Endothelial cell (in vitro differentiated cells): ENCODE data around the gene GPR183. TPM values are rescaled to one million over a fixed set of nuclear protein-coding genes. Genes with fewer than 3 reads are reported as not detected.

ENCODE experiments used
- DNase-seq: peaks from one replicate; pipeline ENCODE4 v3.0.0; 2021; ENCODE audit warnings: low spot score
- H3K27ac Mint-ChIP-seq: one replicate; pipeline ENCODE4 v1.8.0; 2021; ENCODE audit warnings: mixed read lengths, inconsistent platforms; ENCODE audit not compliant: unreplicated experiment
- H3K27me3 Mint-ChIP-seq: one replicate; pipeline ENCODE4 v1.8.0; 2021; ENCODE audit warnings: mild to moderate bottlenecking, moderate library complexity, mixed read lengths, inconsistent platforms; ENCODE audit not compliant: unreplicated experiment
- H3K36me3 Mint-ChIP-seq: one replicate; pipeline ENCODE4 v1.8.0; 2021; ENCODE audit warnings: mild to moderate bottlenecking, low read depth, mixed read lengths, inconsistent platforms; ENCODE audit not compliant: unreplicated experiment
- H3K4me1 Mint-ChIP-seq: one replicate; pipeline ENCODE4 v1.8.0; 2021; ENCODE audit warnings: mild to moderate bottlenecking, mixed read lengths, inconsistent platforms; ENCODE audit not compliant: unreplicated experiment
- H3K4me3 Mint-ChIP-seq: one replicate; pipeline ENCODE4 v1.8.0; 2021; ENCODE audit warnings: mild to moderate bottlenecking, mixed read lengths, inconsistent platforms; ENCODE audit not compliant: unreplicated experiment
- H3K9me3 Mint-ChIP-seq: one replicate; pipeline ENCODE4 v1.8.0; 2021; ENCODE audit warnings: mixed read lengths, inconsistent platforms; ENCODE audit not compliant: unreplicated experiment
- CTCF ChIP-seq: fragments of 200-600 bp; sonication (generic); IDR thresholded peaks from one replicate; pipeline ENCODE4 v1.5.0; 2021; ENCODE audit warnings: antibody characterized with exemption; ENCODE audit not compliant: unreplicated experiment
- total RNA-seq: library from RNA; stranded (reverse); fragmentation: NEBNext Ultra II Directional; extraction: Animal tissue kit (Norgen Biotek cat#: 25700); gene quantifications from one replicate; pipeline ENCODE4 v1.2.1, GENCODE V29; 2021; ENCODE audit not compliant: unreplicated experiment

GPR183 gene
- total RNA-seq, 1 donor from 2014 or later: not detected

GRCh38 chr13:99285432-99286182 lies 21.6 kb downstream of the GPR183 start:
- peaks cover 14% of the 10 kb centered on the region for H3K4me1 Mint-ChIP-seq
- no peak for DNase-seq
- no peaks in the 10 kb centered on the region for H3K9me3 Mint-ChIP-seq
- H3K27ac Mint-ChIP-seq: no peak overlapping the region
- no peak for TF ChIP-seq CTCF
- no peak overlapping the region for H3K4me3 Mint-ChIP-seq
- no peaks in the 10 kb centered on the region for H3K27me3 Mint-ChIP-seq
- peaks cover 5% of the 10 kb centered on the region for H3K36me3 Mint-ChIP-seq

GRCh38 chr13:99282264-99283231 lies 24.7 kb downstream of the GPR183 start:
- Mint-ChIP-seq H3K27me3 (no peaks in the 10 kb centered on the region), H3K4me1 (peaks cover 17% of the 10 kb centered on the region), H3K9me3 (no peaks in the 10 kb centered on the region), H3K36me3 (peaks cover 7% of the 10 kb centered on the region), H3K27ac (no peak overlapping the region), H3K4me3 (no peak overlapping the region)
- DNase-seq: no peak
- no peak for TF ChIP-seq CTCF

- Mint-ChIP-seq H3K36me3 (peaks cover 7% of the 10 kb centered on the region), H3K4me3 (no peak overlapping the region), H3K27ac (no peak overlapping the region), H3K4me1 (peaks cover 17% of the 10 kb centered on the region), H3K9me3 (no peaks in the 10 kb centered on the region), H3K27me3 (no peaks in the 10 kb centered on the region)
- no peak for DNase-seq
- TF ChIP-seq CTCF: no peak
Measured at GRCh38 chr13:99281811-99282263, 25.4 kb downstream of the GPR183 start.

DNA sequence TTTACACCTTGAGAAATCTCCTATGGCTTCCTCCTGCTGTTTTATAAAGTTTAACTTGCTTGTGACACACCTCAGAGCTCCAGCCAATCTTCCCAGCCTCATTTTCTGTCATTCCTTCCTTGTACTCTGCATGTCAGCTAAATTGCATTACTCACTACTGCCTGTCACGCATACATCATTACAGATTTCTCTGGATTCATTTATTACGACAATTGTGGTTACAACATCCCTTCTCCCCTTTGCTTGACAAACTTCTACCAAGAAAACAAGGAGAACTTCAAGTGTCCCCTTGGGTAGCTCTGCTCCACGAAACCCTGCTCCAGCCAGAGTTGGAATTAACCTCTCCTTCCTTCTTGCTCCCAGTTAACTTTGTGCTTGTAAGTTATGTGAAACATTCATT lies 27.0 kb downstream of the GPR183 start:
- peaks cover 17% of the 10 kb centered on the region for H3K4me1 Mint-ChIP-seq
- H3K27me3 Mint-ChIP-seq: no peaks in the 10 kb centered on the region
- no peaks in the 10 kb centered on the region for H3K9me3 Mint-ChIP-seq
- no peak for DNase-seq
- no peak overlapping the region for H3K4me3 Mint-ChIP-seq
- TF ChIP-seq CTCF: no peak
- H3K36me3 Mint-ChIP-seq: peaks cover 7% of the 10 kb centered on the region
- no peak overlapping the region for H3K27ac Mint-ChIP-seq
